Stimulated activated effector memory CD8-positive, alpha-beta T cell treated with anti-CD3 and anti-CD28 coated beads, Interleukin-12 subunit alpha, Interleukin-12 subunit beta, amount 100 ng/mL, for 72 hours (primary cell): Measurements from ENCODE around the gene GANAB.
"Not testable (repeated sequence)": the region's sequence is repeated elsewhere in the genome, so short reads cannot be mapped to it uniquely, and the experiment has no call there.

Source experiments
- ATAC-seq: fragments of 150-1000 bp; cut with Tn5 transposase; 2 replicates; pipeline ENCODE4 v1.10.0; 2021
- DNase-seq, 2 donors: peaks; one replicate each; pipeline ENCODE4 v3.0.0; 2021 to 2022; ENCODE audit warnings: low spot score in 2 of 2
- H3K27ac Mint-ChIP-seq: one replicate; pipeline ENCODE4 v1.8.0; 2022; ENCODE audit warnings: mild to moderate bottlenecking, mixed read lengths
- H3K36me3 Mint-ChIP-seq: one replicate; pipeline ENCODE4 v1.8.0; 2022; ENCODE audit warnings: mild to moderate bottlenecking, mixed read lengths
- H3K4me1 Mint-ChIP-seq: one replicate; pipeline ENCODE4 v1.8.0; 2022; ENCODE audit warnings: mixed read lengths
- H3K4me3 Mint-ChIP-seq: one replicate; pipeline ENCODE4 v1.8.0; 2022; ENCODE audit warnings: mild to moderate bottlenecking, mixed read lengths
- H3K9me3 Mint-ChIP-seq: one replicate; pipeline ENCODE4 v1.8.0; 2022; ENCODE audit warnings: mixed read lengths

The GANAB gene

DNA sequence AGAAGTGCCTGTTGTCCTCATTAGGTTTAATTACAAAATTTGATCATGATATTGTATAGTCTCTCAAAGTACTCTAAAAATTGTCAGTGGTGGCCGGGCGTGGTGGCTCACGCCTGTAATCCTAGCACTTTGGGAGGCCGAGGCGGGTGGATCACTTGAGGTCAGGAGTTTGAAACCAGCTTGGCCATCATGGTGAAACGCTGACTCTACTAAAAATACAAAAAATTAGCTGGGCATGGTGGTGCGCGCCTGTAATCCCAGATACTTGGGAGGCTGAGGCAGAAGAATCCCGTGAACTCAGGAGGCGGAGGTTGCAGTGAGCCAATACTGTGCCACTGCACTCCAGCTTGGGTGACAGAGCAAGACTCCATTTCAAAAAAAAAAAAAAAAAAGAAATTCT, 29.0 kb upstream of the GANAB start:
- H3K27ac Mint-ChIP-seq, DNase-seq, H3K4me3 Mint-ChIP-seq, H3K9me3 Mint-ChIP-seq, ATAC-seq: not testable (repeated sequence)
- H3K36me3 Mint-ChIP-seq: peaks cover 82% of the 10 kb centered on the region
- peaks cover 48% of the 10 kb centered on the region for H3K4me1 Mint-ChIP-seq

DNA sequence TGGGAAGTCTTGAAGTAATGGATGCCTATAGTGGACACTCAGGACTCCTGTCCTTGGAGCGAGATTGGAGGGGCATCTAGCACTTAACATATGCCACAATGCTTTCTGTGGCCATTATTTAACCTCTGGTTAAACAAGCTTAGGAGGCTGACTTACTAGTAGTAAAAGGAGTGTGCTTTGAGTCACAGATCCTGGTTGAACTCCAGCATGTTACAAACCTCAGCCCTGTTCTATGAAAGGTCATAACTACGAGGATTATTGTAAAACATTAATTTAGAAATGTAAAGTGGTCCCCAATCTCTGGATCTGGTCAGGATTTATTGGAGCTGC, 26.7 kb upstream of the GANAB start:
- H3K36me3 Mint-ChIP-seq: peaks cover 96% of the 10 kb centered on the region
- H3K4me3 Mint-ChIP-seq: peak overlapping the region; percentile 99
- H3K9me3 Mint-ChIP-seq: no peaks in the 10 kb centered on the region
- no peak for DNase-seq
- H3K27ac Mint-ChIP-seq: peak overlapping the region; percentile 97
- no peak for ATAC-seq
- H3K4me1 Mint-ChIP-seq: peaks cover 49% of the 10 kb centered on the region

DNA sequence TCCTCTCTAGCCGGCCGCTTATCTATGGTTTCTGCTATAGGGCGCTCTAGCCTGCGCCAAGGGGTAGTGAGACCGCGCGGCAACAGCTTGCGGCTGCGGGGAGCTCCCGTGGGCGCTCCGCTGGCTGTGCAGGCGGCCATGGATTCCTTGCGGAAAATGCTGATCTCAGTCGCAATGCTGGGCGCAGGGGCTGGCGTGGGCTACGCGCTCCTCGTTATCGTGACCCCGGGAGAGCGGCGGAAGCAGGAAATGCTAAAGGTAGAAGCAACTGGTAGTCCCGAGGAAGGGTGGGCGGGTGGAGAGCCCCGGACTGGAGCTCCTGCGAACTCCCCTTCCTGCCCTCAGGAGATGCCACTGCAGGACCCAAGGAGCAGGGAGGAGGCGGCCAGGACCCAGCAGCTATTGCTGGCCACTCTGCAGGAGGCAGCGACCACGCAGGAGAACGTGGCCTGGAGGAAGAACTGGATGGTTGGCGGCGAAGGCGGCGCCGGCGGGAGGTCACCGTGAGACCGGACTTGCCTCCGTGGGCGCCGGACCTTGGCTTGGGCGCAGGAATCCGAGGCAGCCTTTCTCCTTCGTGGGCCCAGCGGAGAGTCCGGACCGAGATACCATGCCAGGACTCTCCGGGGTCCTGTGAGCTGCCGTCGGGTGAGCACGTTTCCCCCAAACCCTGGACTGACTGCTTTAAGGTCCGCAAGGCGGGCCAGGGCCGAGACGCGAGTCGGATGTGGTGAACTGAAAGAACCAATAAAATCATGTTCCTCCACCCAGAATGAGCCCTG, 25.4 kb upstream of the GANAB start, which contains the start of the genes LBHD1 and UQCC3:
Gene LBHD1, minus strand, starts transcription at position 660 of the 782 bp plus-strand sequence. CDS start 2,236 bp downstream, outside the sequence.
Gene UQCC3, plus strand, starts transcription at position 66 of the 782 bp plus-strand sequence. Its CDS starts 73 bp downstream, at position 139.
- Mint-ChIP-seq H3K36me3 (peaks cover 97% of the 10 kb centered on the region), H3K4me3 (peak within 1 kb of the TSS; percentile 99), H3K27ac (peak within 1 kb of the TSS; percentile 97), H3K9me3 (no peaks in the 10 kb centered on the region), H3K4me1 (peaks cover 42% of the 10 kb centered on the region)
- ATAC-seq (peak; percentile 92), DNase-seq (peak; percentile 58 to 90)

DNA sequence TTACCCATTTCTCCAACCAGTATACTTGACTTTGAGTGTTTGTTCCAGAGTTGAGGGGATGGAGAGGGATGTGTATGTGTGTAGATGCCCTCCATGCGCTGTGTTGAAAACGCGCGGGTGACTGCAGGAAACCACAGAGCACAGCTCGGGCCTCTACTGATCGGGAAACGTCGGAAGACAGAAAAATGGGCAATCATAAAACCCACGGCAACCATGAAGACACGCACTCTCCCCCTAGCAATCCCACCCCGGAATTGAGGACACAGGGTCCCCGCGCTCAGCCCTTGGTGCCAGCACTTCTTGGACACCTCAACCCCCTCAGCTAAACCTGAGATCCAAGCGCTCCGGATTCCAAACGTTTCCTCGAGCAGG, 24.8 kb upstream of the GANAB start:
- Mint-ChIP-seq H3K4me3 (peak overlapping the region; percentile 99), H3K36me3 (peaks cover 97% of the 10 kb centered on the region)

DNA sequence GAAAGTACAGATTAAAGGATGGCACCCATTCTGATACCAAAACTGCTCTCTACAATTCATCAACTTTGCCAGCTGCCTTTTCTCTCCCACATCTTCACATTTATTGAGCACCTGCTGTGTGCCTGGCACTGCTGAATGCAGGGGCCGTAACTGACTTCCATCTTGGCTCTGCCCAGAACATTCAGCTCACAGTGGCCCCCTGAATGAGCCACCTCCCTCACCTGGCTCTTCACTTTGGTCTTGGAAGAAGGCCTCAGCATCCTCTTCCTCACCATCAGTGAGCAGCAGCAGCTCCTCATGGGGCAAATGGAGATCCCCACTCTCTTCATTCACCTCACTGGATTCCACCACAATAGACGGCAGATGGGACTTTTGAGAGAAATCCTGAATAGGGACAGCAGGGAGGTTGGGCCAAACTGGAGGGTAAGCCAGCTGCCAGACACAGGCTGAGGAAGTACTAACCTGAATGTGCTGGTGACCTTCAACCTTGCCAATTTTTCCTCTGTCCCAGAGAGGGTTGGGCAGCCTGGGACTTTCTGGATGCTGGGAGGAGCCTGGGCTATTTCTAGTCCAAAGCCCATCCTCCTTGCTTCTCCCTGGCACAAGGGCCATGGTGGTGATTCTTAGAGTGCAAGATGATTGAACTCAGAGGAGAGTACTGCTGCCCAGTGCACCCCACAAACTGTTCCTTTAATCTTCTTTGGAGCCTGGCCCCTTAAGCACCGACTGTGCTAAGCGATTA, 23.2 kb upstream of the GANAB start:
- peaks cover 98% of the 10 kb centered on the region for H3K36me3 Mint-ChIP-seq
- no peaks in the 10 kb centered on the region for H3K9me3 Mint-ChIP-seq
- peaks cover 40% of the 10 kb centered on the region for H3K4me1 Mint-ChIP-seq
- peak overlapping the region; percentile 97 for H3K27ac Mint-ChIP-seq
- ATAC-seq (no peak), DNase-seq (no peak)
- H3K4me3 Mint-ChIP-seq: peak overlapping the region; percentile 99

More for the DNA sequence above, 24.8 kb upstream of the GANAB start:
- Mint-ChIP-seq H3K4me1 (peaks cover 42% of the 10 kb centered on the region), H3K27ac (peak overlapping the region; percentile 97), H3K9me3 (no peaks in the 10 kb centered on the region)
- ATAC-seq: peak; percentile 37
- no peak for DNase-seq

DNA sequence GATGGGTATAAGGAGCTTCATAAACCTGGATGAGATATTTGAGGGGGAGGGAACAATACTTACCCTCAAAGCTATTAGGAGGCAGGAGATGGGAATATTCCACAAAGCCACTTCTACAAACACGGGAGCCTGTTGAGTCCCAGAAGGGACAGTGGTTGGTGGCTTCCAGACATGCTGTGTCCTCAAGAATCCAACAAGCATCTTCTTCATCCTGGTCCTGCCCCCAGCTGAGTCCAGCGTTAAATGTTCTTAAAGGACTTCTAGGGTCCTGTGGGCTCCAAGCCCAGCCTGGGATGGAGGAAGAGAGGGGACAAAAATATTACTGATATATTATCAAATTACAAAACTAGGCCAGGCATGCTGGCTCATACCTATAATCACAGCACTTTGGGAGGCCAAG, 21.0 kb upstream of the GANAB start:
- DNase-seq: no peak
- H3K36me3 Mint-ChIP-seq: peaks cover 99% of the 10 kb centered on the region
- ATAC-seq: no peak
- H3K4me3 Mint-ChIP-seq: peak overlapping the region; percentile 95
- no peaks in the 10 kb centered on the region for H3K9me3 Mint-ChIP-seq
- H3K4me1 Mint-ChIP-seq: peaks cover 48% of the 10 kb centered on the region
- peak overlapping the region; percentile 97 for H3K27ac Mint-ChIP-seq

DNA sequence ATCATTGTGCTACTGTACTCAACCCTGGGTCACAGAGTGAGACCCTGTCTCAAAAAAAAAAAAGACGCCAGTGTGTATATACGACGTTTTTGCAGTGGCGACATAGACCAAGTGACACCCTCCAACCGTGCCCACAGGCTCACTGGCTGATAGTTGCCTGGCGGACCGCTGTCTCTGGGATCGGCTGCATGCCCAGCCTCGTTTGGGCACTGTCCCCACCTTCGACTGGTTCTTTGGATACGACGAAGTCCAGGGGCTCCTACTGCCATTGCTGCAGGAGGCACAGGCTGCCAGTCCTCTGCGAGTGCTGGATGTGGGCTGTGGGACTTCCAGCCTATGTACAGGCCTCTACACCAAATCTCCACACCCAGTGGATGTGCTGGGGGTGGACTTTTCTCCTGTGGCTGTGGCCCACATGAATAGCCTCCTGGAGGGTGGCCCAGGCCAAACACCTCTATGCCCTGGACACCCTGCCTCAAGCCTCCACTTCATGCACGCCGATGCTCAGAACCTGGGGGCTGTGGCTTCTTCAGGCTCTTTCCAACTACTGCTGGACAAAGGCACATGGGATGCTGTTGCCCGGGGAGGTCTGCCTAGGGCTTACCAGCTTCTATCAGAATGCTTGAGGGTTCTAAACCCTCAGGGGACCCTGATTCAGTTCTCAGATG, 20.0 kb upstream of the GANAB start:
- Mint-ChIP-seq H3K4me1 (peaks cover 47% of the 10 kb centered on the region), H3K9me3 (no peaks in the 10 kb centered on the region), H3K4me3 (peak overlapping the region; percentile 95), H3K36me3 (peaks cover 99% of the 10 kb centered on the region), H3K27ac (peak overlapping the region; percentile 97)
- DNase-seq (no peak), ATAC-seq (no peak)

DNA sequence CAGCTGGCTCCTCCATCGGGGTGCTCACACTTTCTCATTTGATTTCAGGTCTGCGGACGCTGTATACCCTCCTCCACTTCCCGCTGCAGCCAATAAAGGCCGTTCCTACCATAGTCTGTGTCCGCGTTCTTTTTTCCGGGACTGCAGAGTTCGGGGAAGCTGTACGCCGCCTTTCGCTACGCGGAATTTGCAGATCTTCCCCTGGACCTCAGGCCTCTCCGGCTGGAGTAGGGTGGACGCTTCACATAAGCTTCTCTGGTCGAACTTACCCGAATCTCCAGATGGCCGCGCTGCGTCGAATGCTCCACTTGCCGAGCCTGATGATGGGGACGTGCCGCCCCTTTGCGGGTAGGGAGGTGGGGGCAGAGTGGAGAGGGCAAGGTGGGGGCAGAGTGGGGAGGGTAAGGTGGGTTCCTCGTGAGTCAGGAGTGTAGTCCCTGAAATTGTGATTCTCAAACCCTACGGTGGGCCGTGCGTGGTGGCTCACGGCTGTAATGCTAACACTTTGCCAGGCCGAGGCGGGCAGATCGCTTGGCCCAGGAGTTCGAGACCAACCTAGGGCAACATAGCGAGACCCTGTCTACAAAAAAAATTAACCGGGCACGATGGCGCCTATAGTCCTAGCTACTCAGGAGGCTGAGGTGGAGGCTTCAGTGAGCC, 19.3 kb upstream of the GANAB start:
- Mint-ChIP-seq H3K4me1 (peaks cover 40% of the 10 kb centered on the region), H3K9me3 (no peaks in the 10 kb centered on the region), H3K4me3 (peak overlapping the region; percentile 95), H3K36me3 (peaks cover 99% of the 10 kb centered on the region), H3K27ac (peak overlapping the region; percentile 97)
- peak; percentile 66 for ATAC-seq
- DNase-seq: peak in 1 of 2 donors; percentile 82

DNA sequence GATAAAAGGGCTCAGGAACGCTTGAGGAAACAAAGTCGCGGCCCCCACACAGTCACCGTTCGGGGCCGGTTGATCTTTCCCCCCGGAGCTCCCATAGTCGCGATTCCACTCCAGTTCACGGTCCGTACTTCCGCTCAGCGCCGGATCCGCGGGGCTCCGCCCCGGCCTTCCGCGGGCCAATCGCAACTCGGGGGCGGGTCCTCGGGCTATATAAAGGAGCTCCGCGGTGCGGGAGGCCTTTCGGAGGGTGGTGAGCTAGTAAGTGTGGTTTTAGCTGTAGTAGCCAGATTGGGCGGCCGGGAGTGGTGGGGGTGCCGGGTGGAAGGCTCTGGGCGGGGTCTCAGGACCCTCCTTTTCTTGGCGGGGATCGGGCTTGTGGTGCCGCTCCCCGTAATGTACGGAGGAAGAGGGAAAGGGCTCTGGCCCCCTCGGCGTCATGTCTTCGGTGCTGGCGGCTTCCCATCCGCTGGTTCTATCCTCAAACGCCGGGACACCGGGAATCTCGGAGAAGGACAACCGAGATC, 18.7 kb upstream of the GANAB start, which contains the start of the genes C11orf98 and CSKMT:
Gene C11orf98, minus strand, starts transcription at position 136 of the 524 bp plus-strand sequence. Its CDS starts 41 bp downstream, at position 95.
Gene CSKMT, plus strand, starts transcription at position 238 of the 524 bp plus-strand sequence. CDS start 568 bp downstream, outside the sequence.
- peak within 1 kb of the TSS; percentile 95 for H3K4me3 Mint-ChIP-seq
- DNase-seq: peak; percentile 97 to 99
- peak; percentile 94 for ATAC-seq
- peak within 1 kb of the TSS; percentile 97 for H3K27ac Mint-ChIP-seq
- H3K9me3 Mint-ChIP-seq: no peaks in the 10 kb centered on the region
- H3K36me3 Mint-ChIP-seq: peaks cover 95% of the 10 kb centered on the region
- H3K4me1 Mint-ChIP-seq: peaks cover 38% of the 10 kb centered on the region

DNA sequence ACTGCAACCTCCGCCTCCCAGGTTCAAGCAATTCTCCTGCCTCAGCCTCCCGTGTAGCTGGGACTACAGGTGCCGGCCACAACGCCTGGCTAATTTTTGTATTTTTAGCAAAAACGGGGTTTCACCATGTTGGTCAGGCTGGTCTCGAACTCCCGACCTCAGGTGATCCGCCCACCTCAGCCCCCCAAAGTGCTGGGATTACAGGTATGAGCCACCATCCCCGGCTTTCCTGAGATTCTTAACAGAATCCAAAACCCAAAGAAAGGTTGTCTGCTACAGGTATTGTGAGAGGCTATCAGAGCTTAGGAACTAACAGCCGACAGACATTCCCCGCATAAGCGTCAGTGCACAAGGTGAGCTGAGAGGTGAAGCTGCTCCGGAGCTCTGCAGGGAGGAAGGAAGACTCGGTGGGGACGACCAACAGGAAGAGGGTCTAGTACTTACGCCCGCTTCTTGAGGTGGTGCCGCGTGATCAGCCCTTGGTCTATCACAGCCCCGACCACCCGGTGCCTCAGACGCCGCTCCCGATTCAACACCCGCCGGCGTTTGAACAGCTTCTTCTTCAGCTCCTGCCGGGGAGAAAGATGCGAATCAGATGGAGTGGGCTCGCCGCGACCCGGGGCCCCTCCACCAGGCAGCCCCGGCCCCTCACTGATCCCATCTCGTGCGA, 18.1 kb upstream of the GANAB start:
- peak overlapping the region; percentile 97 for H3K27ac Mint-ChIP-seq
- H3K9me3 Mint-ChIP-seq: no peaks in the 10 kb centered on the region
- H3K4me3 Mint-ChIP-seq: peak overlapping the region; percentile 95
- DNase-seq (no peak), ATAC-seq (peak; percentile 57)
- peaks cover 90% of the 10 kb centered on the region for H3K36me3 Mint-ChIP-seq
- H3K4me1 Mint-ChIP-seq: peaks cover 32% of the 10 kb centered on the region

DNA sequence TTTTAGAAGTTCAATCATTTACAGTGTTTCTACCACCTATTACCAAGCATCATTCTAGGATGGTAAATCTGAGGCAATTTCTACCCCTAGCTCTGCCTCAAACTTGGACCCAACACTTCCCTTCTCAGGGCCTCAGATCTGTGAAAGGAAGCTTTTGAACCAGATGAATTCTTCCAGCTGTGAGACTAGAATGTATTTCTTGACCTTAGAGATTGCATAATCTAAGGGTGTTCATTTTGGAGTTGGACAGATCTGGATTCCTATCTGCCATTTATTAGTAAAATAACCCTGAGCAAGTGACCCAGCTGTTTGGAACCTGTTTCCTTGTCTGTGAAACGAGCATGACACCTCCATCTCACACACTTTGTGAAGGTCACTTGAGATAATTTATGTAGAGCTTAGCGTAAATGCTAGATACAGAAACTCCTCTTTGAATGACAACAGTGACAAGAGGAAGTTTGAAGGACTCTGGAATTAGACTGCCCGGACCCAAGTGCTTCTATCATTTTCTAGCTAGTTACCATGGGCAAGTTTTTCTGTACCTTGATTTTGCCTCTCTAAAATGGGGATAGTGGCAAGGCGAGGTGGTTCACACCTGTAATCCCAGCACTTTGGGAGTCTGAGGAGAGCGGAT, 10.5 kb upstream of the GANAB start:
- Mint-ChIP-seq H3K36me3 (peaks cover 28% of the 10 kb centered on the region), H3K4me1 (peaks cover 24% of the 10 kb centered on the region), H3K27ac (no peak overlapping the region), H3K9me3 (no peaks in the 10 kb centered on the region), H3K4me3 (no peak overlapping the region)
- DNase-seq (no peak), ATAC-seq (no peak)

DNA sequence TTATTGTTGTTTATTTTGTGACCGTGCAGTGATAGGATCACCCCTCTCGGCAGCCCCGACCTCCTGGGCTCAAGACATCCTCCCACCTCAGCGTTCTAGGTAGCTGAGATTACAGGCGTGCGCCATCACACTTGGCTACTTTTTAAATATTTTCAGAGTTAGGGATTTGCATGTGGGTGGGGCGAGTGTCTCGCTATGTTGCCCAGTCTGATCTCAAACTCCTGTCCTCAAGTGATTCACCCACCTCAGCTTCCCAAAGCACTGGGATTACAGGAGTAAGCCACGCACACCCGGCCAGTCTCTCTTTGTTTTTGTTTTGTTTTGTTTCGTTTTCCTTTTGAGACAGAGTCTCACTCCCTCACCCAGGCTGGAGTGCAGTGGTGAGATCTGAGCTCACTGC, 7.9 kb upstream of the GANAB start:
- DNase-seq: no peak
- Mint-ChIP-seq H3K27ac (peak overlapping the region; percentile 98), H3K4me3 (peak overlapping the region; percentile 93)

DNA sequence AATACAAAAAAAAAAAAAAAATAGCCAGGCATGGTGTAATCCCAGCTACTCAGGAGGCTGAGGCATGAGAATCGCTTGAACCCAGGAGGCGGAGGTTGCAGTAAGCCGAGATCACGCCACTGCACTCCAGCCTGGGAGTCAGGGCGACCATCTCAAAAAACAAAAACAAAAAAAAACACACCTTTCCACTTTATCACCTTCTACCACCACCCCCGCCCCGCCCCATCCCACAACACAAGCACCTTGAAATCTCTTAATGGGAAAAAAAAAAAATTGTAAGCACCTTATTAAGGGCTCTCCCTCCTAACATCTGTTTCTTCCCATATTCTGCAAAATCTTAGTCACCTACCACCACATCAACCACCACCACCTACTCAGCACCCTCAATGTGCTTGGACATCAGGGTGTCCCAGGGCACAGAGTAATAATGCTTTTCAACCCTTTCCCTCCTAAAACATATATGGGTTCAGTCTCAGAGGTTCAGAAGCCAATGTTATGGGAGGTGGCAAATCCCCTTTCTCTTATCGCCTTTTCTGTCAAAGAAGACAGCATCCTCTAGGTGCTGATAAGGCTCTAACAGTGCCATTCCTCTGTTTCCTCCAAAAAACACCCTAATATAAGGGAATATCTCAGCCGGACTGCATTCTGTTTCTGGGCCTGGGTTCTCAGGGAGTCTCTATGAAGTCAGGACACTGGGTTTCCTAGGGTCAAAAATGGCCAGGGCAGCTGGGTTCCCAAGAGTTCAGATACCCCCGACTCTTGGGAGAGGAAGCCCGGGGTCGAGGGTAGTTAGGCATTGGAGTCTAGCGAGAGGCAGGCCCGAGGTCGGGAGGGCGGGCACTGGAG, 6.0 kb upstream of the GANAB start:
- H3K9me3 Mint-ChIP-seq: no peaks in the 10 kb centered on the region
- H3K4me1 Mint-ChIP-seq: peaks cover 24% of the 10 kb centered on the region
- H3K4me3 Mint-ChIP-seq: peak overlapping the region; percentile 93
- DNase-seq: peak in 1 of 2 donors; percentile 64
- peak overlapping the region; percentile 98 for H3K27ac Mint-ChIP-seq
- ATAC-seq: peak; percentile 17
- peaks cover 43% of the 10 kb centered on the region for H3K36me3 Mint-ChIP-seq

More for the DNA sequence above, 7.9 kb upstream of the GANAB start:
- H3K4me1 Mint-ChIP-seq: peaks cover 24% of the 10 kb centered on the region
- no peak for ATAC-seq
- no peaks in the 10 kb centered on the region for H3K9me3 Mint-ChIP-seq
- peaks cover 26% of the 10 kb centered on the region for H3K36me3 Mint-ChIP-seq
